ENCODE measurements around the gene PLD4.
"Not testable (repeated sequence)": the region's sequence is repeated elsewhere in the genome, so short reads cannot be mapped to it uniquely, and the experiment has no call there.

PLD4 gene

GRCh38 chr14:104887623-104888488, 36.8 kb upstream of the PLD4 start:
- DNase-seq (ENCODE audit: low read depth): no peak
- TF ChIP-seq, protein P1, sequence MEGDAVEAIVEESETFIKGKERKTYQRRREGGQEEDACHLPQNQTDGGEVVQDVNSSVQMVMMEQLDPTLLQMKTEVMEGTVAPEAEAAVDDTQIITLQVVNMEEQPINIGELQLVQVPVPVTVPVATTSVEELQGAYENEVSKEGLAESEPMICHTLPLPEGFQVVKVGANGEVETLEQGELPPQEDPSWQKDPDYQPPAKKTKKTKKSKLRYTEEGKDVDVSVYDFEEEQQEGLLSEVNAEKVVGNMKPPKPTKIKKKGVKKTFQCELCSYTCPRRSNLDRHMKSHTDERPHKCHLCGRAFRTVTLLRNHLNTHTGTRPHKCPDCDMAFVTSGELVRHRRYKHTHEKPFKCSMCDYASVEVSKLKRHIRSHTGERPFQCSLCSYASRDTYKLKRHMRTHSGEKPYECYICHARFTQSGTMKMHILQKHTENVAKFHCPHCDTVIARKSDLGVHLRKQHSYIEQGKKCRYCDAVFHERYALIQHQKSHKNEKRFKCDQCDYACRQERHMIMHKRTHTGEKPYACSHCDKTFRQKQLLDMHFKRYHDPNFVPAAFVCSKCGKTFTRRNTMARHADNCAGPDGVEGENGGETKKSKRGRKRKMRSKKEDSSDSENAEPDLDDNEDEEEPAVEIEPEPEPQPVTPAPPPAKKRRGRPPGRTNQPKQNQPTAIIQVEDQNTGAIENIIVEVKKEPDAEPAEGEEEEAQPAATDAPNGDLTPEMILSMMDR (IDR thresholded peaks at IDR 0.05; ENCODE audit: low read length, missing control alignments): no peak
- no peak overlapping the region for H3K4me3 ChIP-seq (replicated peaks; ENCODE audit: low read depth, low read length)

- TF ChIP-seq, protein P1 (IDR thresholded peaks at IDR 0.05; ENCODE audit: low read length, missing control alignments): no peak
- H3K4me3 ChIP-seq (replicated peaks; ENCODE audit: low read depth, low read length): no peak overlapping the region
- DNase-seq (ENCODE audit: low read depth): no peak
Observed at GRCh38 chr14:104888489-104889374, 35.9 kb upstream of the PLD4 start.

DNA sequence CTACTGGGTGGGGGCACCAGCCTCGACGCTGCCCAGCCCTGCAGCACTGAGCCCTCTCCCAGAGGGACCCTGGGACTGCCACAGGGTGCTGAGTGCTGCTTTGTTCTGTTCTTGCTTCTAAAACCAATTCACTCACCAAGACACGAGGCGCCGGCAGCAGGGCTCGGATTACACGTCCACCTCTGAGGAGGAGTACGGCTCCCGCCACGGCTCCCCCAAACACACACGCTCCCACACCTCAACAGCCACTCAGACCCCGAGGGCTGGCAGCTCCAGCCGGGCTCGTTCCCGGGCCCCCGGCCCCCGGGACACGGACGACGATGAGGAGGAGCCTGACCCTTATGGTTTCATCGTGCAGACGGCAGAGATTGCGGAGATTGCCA, 35.3 kb upstream of the PLD4 start:
- TF ChIP-seq, protein P1 (IDR thresholded peaks at IDR 0.05; ENCODE audit: low read length, missing control alignments): no peak
- DNase-seq (ENCODE audit: low read depth): no peak
- H3K4me3 ChIP-seq (replicated peaks; ENCODE audit: low read depth, low read length): no peak overlapping the region

DNA sequence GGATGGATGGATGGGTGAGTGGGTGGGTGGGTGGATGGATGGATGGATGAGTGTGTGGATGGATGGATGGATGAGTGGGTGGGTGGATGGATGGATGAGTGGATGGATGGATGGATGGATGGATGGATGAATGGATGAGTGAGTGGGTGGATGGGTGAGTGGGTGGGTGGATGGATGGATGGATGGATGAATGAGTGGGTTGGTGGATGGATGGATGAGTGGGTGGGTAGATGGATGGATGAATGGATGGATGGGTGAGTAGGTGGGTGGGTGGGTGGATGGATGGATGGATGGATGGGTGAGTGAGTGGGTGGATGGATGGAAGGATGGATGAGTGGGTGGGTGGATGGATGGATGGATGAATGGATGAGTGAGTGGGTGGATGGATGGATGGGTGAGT, 34.4 kb upstream of the PLD4 start:
- H3K4me3 ChIP-seq (replicated peaks; ENCODE audit: low read depth, low read length): not testable (repeated sequence)

GRCh38 chr14:104891121-104891551, 33.5 kb upstream of the PLD4 start:
- TF ChIP-seq, protein P1 (IDR thresholded peaks at IDR 0.05; ENCODE audit: low read length, missing control alignments): no peak
- no peak overlapping the region for H3K4me3 ChIP-seq (replicated peaks; ENCODE audit: low read depth, low read length)
- DNase-seq (ENCODE audit: low read depth): no peak

More for the DNA sequence above, 34.4 kb upstream of the PLD4 start:
- not testable (repeated sequence) for DNase-seq (ENCODE audit: low read depth)

- TF ChIP-seq, protein P1 (IDR thresholded peaks at IDR 0.05; ENCODE audit: low read length, missing control alignments): no peak
- H3K4me3 ChIP-seq (replicated peaks; ENCODE audit: low read depth, low read length): no peak overlapping the region
- DNase-seq (ENCODE audit: low read depth): no peak
Observed at GRCh38 chr14:104891664-104892530, 32.8 kb upstream of the PLD4 start.
